ENCODE measurements around the gene CDK5R2. TPM values are rescaled to one million over a fixed set of nuclear protein-coding genes. Genes with fewer than 3 reads are reported as not detected.

Gene CDK5R2
- total RNA-seq, 2 donors from 2014 or later: 0.78 TPM; not detected in 1

- Histone ChIP-seq H3K27me3 (peaks cover 0 to 55% of the 10 kb centered on the region in 2 donors), H3K4me1 (peaks cover 45% of the 10 kb centered on the region), H3K4me3 (no peak overlapping the region)
Measured at GRCh38 chr2:218980735-218981389, 21.4 kb downstream of the CDK5R2 start.

GRCh38 chr2:218981390-218981880, 22.0 kb downstream of the CDK5R2 start:
- no peaks in the 10 kb centered on the region for H3K36me3 ChIP-seq (replicated peaks in 1 of 2; ENCODE audit: insufficient read depth in 1 of 2, low read depth in 2 of 2)
- TF ChIP-seq POLR2A (IDR thresholded peaks at IDR 0.05): no peak
- TF ChIP-seq, protein P1, sequence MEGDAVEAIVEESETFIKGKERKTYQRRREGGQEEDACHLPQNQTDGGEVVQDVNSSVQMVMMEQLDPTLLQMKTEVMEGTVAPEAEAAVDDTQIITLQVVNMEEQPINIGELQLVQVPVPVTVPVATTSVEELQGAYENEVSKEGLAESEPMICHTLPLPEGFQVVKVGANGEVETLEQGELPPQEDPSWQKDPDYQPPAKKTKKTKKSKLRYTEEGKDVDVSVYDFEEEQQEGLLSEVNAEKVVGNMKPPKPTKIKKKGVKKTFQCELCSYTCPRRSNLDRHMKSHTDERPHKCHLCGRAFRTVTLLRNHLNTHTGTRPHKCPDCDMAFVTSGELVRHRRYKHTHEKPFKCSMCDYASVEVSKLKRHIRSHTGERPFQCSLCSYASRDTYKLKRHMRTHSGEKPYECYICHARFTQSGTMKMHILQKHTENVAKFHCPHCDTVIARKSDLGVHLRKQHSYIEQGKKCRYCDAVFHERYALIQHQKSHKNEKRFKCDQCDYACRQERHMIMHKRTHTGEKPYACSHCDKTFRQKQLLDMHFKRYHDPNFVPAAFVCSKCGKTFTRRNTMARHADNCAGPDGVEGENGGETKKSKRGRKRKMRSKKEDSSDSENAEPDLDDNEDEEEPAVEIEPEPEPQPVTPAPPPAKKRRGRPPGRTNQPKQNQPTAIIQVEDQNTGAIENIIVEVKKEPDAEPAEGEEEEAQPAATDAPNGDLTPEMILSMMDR (IDR thresholded peaks at IDR 0.05): no peak
- peaks cover 45% of the 10 kb centered on the region for H3K4me1 ChIP-seq
- H3K27me3 ChIP-seq: peaks cover 0 to 61% of the 10 kb centered on the region in 2 donors
- no peak for DNase-seq
- ATAC-seq: no peak
- no peaks in the 10 kb centered on the region for H3K9me3 ChIP-seq
- intact Hi-C loops (cut with DNase I): no loop called here
- H3K4me3 ChIP-seq: no peak overlapping the region
- WGBS, 2 donors: 4 to 15% methylated on average over 6 to 45 of the region's 46 CpGs
- H3K27ac ChIP-seq: no peak overlapping the region

More at GRCh38 chr2:218980735-218981389, 21.4 kb downstream of the CDK5R2 start:
- DNase-seq: no peak
- ATAC-seq: no peak
- H3K36me3 ChIP-seq (replicated peaks in 1 of 2; ENCODE audit: insufficient read depth in 1 of 2, low read depth in 2 of 2): no peaks in the 10 kb centered on the region
- intact Hi-C loops (cut with DNase I): no loop called here
- 8 to 13% methylated on average over 25 of the region's 26 CpGs for WGBS, 2 donors
- no peaks in the 10 kb centered on the region for H3K9me3 ChIP-seq
- H3K27ac ChIP-seq: no peak overlapping the region
- TF ChIP-seq, protein P1 (IDR thresholded peaks at IDR 0.05): no peak
- no peak for TF ChIP-seq POLR2A (IDR thresholded peaks at IDR 0.05)

GRCh38 chr2:218981881-218982585, 22.6 kb downstream of the CDK5R2 start:
- H3K9me3 ChIP-seq: no peaks in the 10 kb centered on the region
- no peak overlapping the region for H3K4me3 ChIP-seq
- DNase-seq (peak in 3 of 4 donors; percentile 40 to 57 (median 54)), ATAC-seq (peak; percentile 55)
- no peak for TF ChIP-seq POLR2A (IDR thresholded peaks at IDR 0.05)
- TF ChIP-seq, protein P1 (IDR thresholded peaks at IDR 0.05): no peak
- 2% methylated on average over 18 to 69 of the region's 69 CpGs for WGBS, 2 donors
- H3K4me1 ChIP-seq: peaks cover 45% of the 10 kb centered on the region
- peaks cover 0 to 67% of the 10 kb centered on the region in 2 donors for H3K27me3 ChIP-seq
- no peaks in the 10 kb centered on the region for H3K36me3 ChIP-seq (replicated peaks in 1 of 2; ENCODE audit: insufficient read depth in 1 of 2, low read depth in 2 of 2)
- no peak overlapping the region for H3K27ac ChIP-seq
- intact Hi-C loops (cut with DNase I): no loop called here

- H3K27me3 ChIP-seq: peaks cover 0 to 70% of the 10 kb centered on the region in 2 donors
- no peaks in the 10 kb centered on the region for H3K9me3 ChIP-seq
- TF ChIP-seq POLR2A (IDR thresholded peaks at IDR 0.05): no peak
- TF ChIP-seq, protein P1 (IDR thresholded peaks at IDR 0.05): no peak
- ATAC-seq: no peak
- H3K27ac ChIP-seq: no peak overlapping the region
- WGBS, 2 donors: 11 to 21% methylated on average over 16 to 28 of the region's 28 CpGs
- no peak overlapping the region for H3K4me3 ChIP-seq
- H3K36me3 ChIP-seq (replicated peaks in 1 of 2; ENCODE audit: insufficient read depth in 1 of 2, low read depth in 2 of 2): no peaks in the 10 kb centered on the region
- DNase-seq: no peak
- peaks cover 45% of the 10 kb centered on the region for H3K4me1 ChIP-seq
- intact Hi-C loops (cut with DNase I): no loop called here
Measured at GRCh38 chr2:218982586-218983262, 23.3 kb downstream of the CDK5R2 start.
